Measurements from ENCODE around the gene ADGRB2.

ADGRB2 gene

DNA sequence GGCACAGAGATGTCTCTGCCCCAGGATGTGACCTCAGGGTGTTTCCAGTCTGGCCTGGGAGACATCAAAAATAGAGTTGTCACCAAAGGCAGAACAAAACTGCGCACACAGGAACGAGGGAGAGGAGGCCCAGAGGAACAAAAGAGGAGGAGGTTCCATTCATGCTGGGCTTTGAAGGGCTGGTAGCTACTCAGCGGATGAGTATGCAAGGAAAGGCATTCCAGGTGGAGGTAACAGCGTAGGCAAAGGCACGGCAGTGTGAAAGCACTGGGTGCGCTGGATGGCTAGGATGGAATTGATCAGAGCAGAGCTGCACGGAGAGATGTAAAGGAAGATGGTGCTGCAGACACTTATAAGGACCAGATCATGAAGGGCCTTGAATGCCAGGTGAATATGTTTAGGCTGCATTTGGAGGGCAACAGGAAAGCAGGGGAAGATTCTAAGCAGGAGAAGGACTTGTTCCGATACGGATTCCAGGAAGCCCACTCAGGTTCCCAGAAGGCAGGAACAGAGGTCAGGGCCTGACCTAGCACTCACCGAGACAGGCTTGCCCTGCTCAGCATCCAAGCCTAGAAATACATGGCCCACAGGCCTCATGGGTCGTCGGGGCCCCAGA lies 66.7 kb downstream of the ADGRB2 start:
- no peak for DNase-seq

DNA sequence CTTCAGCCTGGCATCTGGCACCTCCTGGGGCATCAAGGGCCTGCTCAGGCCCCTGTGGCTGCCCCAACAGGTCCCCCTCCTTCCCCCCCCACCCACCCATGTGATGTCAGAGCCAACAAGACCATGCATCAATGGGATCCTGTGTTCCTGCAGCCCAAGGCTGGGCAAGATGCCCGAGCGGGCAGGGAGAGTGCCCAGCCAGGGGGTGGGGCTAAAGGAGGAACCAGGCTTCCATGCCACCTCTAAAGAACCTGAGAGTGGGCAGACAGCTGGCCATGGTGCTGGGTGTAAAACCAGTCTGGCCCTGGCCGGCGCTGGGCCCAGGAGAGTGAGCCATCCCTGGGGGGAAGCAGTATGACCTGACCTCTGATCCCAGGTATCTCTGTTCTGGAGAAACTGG lies 67.9 kb downstream of the ADGRB2 start:
- DNase-seq: peak; percentile 47

DNA sequence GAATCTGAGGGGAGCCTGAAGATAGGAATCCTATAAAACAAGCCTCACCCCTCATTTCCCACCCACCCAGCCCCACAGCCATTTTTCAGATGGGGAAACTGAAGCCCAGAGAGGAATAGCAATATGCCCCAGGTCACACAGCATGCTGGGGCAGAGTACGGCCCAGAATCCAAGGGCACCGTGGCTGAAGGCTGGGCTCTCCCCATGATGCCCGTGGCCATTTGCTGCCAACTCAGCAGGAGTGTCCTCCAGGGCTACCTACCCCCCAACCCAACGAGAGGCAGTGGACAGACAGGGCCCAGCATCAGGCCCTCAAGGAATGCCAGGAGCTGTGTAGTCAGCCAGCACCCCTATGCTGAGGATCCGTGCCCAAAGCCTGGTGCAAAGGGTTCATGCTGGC lies 68.8 kb downstream of the ADGRB2 start:
- DNase-seq: no peak

DNA sequence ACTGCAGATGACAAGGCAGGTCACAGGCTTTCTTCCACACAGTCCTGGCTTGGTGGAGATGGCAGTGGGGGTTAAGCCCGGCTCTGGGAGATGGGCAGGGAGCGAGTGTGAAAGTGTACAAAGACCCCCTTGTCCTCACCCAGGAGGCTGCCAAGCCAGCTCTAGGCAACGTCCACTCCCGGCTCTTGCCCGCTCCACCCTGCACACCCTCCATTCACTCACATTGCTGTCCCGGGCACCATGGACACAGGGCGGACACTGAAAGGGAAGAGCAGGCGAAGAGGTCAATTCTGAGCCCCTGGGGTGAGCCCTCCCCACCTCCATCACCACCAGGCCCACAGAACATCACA lies 69.2 kb downstream of the ADGRB2 start:
- DNase-seq: no peak

DNA sequence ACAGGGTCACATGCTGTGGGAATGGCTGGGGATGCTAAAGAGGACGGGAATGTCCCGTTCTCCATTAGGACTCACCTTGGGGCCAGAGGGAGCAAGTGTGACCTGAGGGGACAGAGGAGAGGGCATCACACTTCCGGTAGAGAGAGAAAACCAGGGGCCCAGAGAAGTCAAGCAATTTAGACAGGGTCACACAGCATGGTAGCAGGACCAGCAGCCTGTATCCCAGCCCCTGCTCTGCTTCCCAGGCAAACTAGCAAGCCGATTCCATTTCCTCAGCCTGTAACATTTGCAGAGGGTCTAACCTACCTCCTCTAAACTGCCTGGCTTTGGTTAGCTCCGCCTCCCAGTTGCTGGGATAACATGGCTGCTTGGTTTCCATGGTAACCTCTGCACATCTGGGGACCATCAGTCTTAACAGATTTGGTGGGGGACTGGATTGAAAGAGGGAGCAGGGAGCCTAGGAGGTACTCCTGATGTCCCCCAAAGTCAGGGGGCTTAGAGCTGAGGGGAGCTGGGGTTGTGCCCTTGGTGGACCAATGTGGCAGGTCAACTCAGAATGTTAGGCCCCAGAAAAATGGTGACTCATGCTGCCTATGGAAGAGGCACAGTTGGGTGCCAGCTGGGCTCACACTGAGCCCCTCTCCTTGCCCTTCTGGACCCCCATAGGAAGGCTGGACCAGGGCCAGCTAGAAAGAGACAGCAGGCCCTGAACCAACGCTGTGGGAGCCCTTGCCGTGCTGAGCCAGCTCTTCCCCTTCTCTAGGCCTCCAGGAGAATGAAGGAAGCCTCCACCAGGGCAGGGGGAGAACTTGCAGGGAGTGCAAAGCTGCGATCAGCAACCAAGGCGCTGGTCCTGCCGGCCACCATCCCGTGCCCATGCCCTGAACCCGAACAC lies 69.8 kb downstream of the ADGRB2 start:
- no peak for DNase-seq

DNA sequence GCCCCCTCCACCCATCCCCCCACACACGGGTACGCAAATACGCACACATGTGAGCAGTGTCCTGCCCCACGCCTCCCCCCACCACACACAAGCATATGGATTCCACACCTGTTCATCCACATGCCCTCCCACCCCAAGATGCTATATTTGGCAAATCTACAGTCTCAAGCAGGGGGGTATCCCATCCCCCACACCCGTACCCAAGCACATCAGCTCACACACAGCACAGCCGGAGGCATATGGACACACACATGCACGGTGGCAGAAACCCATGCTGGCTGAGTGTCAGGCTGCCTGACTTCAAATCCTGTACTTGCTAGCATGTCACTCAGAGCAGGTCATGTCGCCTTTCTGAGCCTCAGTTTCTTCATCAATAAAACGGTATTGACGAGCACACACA lies 70.9 kb downstream of the ADGRB2 start:
- DNase-seq: no peak

DNA sequence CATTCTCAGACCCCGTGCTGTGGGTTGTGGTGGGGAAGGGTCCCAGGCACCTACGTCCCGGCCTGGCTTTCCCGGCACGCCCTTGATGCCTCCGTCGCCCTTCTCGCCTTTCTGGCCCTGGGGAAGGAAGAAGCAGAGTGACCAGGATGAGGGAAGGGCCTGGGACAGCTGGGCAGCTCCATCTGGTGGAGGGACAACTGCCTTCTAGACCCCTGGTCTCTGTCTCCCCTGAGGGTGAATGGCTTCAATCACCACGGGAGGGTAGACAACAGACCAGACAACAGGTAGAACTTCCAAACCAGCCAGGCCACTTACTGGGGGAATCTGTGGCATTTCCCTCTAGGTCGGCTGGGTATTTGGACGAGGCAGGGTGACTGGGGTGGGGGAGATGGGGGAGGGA lies 72.2 kb downstream of the ADGRB2 start:
- DNase-seq: no peak

DNA sequence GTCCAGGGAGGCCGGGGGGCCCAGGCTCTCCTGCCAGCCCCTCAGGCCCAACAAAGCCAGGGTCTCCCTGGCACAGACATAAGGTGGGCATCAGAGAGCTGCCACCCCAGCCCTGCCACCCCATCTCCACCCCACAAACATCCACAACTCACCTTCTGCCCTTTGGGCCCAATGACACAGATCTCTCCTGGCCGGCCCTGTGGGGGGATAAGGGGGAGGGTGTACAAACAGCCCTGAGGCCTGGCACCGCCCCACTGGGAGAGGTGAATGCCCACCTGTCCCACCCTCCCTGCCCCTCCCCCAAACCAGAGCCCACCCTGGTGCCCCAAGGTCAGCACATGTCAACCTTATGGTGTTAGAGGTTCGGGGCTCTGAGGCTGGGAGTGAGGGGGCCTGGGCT lies 72.7 kb downstream of the ADGRB2 start:
- no peak for DNase-seq

DNA sequence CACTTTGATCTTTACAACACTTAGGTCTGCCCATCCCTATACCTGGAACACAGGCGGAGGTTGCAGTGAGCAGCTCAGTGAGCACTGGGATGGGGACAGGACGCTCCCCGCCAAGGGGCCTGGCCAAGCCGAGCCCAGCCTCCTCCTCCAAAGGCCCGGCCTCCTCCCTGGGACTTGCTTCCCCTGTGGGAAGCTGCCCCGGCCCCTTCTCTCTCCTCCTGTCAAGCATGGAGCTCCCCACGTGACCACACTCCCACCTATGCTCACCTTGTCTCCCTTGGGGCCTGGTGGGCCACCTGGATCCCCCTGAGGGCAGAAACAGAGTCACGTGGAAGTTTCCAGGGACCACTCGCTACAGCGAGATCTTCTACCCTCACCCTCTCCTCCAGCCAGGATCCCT lies 73.2 kb downstream of the ADGRB2 start:
- DNase-seq: no peak

DNA sequence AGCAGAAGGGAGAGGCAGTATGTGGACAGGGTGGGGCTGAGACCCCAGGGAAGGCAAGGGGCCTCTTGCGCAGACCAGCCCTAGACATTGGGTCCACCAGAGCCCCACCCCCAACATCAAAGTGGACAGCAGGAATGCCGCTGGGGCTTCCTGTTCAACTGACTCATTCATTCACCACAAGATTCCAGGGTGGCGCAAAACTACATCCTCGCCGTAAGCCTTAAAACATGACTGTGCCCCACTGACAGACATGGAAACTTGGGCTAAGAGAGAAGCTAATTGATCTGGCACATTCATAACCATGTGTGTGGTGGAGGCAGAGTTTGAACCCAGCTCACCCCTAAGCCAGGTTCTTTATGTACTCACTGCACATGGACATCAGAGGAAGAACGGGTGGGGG lies 74.3 kb downstream of the ADGRB2 start:
- DNase-seq: no peak

DNA sequence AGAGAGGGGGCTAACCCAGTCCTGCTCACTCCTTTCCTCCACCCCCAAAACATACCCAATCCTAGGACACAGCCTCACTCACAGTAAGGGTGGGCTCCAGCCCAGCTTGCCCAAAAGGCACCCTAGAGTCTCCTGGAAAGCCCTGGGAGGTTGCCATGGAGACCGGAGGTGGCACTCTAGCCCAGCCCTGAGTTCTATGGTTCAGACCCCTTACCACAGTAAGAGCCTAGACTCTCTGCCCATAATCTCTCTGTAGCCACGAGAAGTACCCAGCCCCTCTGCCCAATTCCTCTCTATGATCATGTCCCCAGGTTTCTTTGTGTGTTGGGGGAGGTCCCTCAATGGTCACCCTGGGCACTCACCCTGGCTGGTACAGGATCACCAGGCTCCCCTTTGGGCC lies 74.8 kb downstream of the ADGRB2 start:
- no peak for DNase-seq

DNA sequence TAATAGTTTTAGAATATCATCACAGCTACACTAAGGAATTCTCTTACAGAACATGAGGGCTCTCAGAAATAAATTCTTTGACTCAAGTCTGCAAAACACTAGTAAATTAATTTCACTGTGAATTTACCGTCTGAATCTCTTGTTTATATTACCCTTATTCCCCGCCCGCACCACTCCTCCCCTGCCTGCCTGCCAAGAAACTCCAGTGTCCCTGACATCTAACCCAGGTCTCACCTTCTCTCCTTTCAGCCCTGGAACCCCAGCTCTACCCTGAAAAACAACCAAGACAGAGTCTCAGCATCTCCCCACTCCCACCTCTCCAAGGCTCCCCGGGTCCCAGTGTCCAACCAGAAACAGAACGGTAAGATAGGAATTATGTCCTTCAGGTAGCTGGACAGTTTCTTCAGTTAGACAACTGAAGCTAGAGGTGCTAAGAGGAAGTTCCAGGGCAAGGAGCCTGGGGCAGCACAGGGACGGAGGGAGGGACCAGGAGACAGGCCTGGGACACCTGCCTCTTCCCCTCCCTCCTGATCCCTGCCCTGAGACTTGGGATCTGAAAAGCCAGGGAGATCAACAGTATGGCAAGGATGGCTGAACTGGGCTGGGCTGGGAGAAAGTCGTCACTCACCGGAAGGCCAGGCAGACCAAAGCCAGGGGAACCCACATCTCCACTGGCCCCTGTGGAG lies 75.8 kb downstream of the ADGRB2 start:
- no peak for DNase-seq

DNA sequence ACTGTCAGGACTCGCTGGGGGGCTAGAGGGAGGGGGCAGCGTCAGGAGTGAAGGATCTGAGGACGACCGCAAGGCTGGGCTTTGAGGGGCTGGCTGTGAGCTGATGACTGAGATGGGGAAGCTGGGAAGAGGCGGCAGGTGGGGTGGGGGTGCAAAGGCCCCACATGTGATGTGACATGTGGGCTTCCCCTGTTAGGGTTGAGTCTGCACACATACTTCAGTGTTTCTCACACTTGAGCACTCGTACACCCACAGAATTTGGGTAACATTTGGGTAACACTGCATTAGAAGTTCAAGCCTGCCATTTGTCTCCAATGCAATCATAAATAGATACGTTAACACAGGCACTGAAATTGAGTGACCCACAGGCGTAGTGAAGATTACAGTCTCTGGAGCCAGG lies 76.5 kb downstream of the ADGRB2 start:
- DNase-seq: no peak

DNA sequence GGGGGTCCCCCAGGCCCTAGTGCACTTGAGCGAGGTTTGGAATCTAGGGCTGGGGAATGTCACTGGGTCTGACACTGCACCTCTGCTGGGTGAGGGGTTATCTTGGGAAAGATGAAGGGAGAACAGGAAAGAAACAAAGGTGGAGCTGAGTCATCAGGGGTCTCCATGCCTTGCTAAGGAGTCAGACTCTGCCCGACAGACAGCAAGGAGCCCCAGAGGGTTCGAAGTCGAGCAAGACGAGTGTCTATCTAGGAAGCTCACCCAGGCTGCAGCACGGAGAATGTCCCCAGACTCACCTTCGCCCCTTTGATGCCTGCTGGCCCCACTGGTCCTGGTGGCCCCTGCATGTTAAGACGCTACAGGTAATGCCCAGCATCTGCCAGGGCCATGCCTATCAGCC lies 78.3 kb downstream of the ADGRB2 start:
- DNase-seq: no peak

DNA sequence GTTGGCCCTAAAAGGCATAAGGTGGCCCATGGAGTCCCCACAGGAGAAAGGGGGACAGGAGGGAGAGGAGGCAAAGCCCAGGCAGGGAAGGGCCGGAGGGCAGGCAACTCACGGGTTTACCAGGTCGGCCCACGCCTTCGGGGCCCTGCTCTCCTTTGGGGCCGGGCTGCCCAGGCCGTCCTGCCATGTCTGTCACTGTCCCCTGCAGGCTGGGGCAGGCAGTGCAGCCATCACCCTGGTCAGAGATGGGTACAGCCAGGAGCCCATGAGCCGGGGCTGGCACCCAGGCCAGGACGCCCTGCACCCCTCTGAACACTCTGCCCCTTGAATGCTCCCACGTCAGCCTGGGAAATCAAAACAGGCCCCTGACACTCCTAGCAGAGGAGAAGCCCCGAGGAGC lies 80.1 kb downstream of the ADGRB2 start:
- DNase-seq: no peak

DNA sequence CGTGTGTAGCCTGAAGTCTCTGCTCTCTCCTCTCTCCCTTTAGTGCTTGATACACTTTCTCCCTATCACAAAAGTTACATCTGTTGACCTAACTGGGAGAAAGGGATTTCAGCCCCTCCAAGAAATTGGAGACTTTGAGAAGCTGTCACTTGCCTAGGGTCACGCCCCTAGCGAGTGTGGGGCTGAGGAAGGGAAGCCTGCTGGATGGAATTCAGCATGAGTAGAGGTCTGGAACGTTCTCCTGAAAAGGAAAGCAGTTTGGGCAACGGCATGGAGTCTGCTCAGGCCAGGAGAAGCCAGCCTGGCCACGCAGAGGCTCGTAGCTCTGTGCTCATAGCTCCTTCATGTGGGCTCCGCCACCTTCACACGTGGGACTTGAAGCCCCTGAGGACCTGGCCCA lies 82.7 kb downstream of the ADGRB2 start:
- no peak for DNase-seq

DNA sequence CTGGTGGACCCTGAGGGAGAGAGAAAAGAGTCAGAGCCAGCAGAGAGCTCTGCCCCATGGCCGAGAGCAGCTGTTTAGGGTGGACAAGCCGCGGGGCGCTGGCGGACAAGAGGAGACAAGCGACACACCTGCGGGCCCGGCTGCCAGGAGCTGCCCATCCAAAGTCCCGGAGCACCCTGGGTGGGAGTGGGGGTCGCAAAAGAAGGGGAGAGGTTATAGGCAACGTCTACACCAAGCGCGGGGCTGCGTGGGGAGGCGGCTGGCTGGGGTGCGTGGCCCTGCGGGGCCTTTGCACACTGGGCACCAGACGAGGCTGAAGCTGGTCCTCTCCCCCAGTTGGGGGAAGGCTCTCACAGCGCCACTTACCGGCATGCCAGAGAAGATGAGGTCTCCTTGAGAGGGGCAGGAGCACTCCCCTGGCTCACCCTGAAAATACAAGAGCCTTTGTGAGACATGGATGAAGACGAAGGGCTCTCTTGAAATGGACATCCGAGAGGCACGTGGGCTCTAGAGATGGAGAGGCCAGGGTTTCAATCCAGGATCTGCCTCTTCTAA lies 84.4 kb downstream of the ADGRB2 start:
- DNase-seq: no peak

DNA sequence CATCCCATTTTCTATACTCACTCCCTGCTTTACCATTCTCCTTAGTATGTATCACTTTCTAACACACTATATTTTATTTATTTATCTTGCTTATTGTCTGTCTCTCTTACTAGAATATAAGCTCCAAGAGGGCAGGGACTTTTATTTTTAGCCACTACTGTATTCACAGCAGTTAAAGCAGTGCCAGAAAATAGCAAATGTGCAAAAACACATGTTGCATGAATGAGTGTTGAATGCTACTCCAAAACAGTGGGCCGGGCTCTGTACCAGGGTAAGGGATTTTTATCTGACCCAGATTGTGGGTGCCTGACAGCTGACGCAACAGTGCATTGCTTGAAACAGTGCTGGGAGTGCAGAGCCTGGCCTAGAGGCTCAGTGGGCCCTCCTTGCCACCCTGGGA lies 85.0 kb downstream of the ADGRB2 start:
- no peak for DNase-seq

DNA sequence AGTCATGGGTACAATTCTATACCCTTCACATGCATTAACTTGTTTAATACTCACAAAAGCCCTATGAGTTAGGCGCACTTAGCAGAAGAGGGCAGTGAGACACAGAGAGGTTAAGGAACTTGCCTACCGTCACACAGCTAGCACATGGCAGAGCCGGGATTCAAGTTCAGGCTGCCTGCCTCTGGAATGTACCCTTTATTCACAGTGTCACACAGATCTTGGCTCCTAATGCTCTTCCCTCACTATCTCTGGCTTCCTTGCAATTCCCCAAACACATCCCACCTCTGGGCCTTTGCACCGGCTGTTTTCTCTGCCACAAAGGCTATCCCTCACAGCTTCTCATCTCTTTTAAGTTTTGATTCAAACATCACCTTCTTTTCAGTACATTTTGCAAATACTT lies 85.5 kb downstream of the ADGRB2 start:
- no peak for DNase-seq

DNA sequence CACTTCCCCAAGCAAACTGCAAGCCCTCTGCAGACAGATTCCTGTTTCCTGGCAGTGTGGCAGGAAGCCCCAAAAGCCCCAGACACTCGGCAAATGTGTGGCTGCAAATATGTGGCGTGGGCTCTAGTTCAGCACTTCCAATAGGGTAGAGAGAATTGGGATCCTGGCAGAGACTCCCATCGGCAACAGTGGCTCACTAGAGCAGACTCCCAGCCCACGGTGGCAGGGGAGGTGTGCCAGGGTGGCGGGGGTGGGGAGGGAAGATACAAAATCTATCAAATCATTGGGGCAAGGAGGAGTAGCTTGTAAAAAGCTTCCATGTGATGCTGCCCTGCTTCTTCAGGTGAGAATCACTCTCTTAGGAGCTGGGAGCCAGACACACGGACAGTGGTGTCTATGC lies 86.2 kb downstream of the ADGRB2 start:
- no peak for DNase-seq

DNA sequence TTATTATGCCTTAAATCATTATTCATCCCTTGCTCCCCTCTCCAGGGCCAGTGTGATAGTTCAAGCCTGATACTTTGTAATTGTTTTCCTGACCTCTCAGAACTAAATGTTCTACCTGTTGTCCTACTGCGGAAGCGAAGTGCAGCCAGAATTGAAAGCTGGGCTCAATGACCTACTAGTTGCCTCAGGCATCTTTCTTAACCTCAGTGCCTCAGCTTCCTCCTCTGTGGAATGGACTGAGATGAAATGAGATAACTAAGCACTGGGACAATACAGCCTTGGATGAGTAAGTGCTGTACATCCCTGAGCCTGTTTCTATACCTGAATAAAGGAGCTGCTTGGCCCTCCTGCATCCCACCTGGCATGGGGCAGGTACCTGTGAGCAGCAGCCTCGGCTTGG lies 86.7 kb downstream of the ADGRB2 start:
- DNase-seq: no peak

Measured in COR-L47 (cell line).